ENCODE results near the gene MAGI3.

DNA sequence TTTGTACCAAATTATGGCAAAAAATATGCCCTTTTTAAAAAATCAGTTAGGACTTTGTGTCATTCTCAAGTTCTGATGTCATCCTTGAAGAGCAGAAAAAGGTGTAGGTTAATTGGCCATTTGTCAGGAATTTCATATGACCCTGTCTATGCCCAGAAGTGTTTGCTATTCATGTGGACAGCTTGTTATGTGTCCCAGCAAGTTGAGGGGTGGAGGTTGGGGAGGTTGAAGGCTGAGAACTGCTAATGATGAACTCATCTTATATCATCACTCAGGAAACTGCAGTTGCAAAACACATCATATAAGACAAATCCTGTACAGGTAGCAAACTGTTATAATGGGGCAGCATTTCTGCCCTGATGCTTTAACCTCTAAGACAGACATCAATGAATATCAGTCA lies 262.5 kb downstream of the MAGI3 start:
- TF ChIP-seq, protein P1, sequence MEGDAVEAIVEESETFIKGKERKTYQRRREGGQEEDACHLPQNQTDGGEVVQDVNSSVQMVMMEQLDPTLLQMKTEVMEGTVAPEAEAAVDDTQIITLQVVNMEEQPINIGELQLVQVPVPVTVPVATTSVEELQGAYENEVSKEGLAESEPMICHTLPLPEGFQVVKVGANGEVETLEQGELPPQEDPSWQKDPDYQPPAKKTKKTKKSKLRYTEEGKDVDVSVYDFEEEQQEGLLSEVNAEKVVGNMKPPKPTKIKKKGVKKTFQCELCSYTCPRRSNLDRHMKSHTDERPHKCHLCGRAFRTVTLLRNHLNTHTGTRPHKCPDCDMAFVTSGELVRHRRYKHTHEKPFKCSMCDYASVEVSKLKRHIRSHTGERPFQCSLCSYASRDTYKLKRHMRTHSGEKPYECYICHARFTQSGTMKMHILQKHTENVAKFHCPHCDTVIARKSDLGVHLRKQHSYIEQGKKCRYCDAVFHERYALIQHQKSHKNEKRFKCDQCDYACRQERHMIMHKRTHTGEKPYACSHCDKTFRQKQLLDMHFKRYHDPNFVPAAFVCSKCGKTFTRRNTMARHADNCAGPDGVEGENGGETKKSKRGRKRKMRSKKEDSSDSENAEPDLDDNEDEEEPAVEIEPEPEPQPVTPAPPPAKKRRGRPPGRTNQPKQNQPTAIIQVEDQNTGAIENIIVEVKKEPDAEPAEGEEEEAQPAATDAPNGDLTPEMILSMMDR (IDR thresholded peaks at IDR 0.05): no peak
- no peak for TF ChIP-seq POLR2A (IDR thresholded peaks at IDR 0.05)
